ENCODE data around the gene PSMC4. TPM values are rescaled to one million over a fixed set of nuclear protein-coding genes. Genes with fewer than 3 reads are reported as not detected.

The PSMC4 gene
- total RNA-seq, 4 donors from 2014 or later: 59.4 to 162 (median 67.2) TPM

- Histone ChIP-seq H3K9me3 (peaks cover 0 to 12% of the 10 kb centered on the region in 2 donors), H3K36me3 (no peaks in the 10 kb centered on the region), H3K4me3 (no peak overlapping the region), H3K27me3 (no peaks in the 10 kb centered on the region), H3K4me1 (no peaks in the 10 kb centered on the region), H3K27ac (no peak overlapping the region)
- TF ChIP-seq POLR2A (IDR thresholded peaks at IDR 0.05): no peak
- TF ChIP-seq CTCF (IDR thresholded peaks at IDR 0.05): no peak
- intact Hi-C loops (cut with DNase I; ENCODE audit: low total_unique reads): no loop called here
- DNase-seq: no peak
Measured at GRCh38 chr19:40009674-40010073, 38.7 kb downstream of the PSMC4 start.

- peaks cover 0 to 40% of the 10 kb centered on the region in 2 donors for H3K9me3 ChIP-seq
- H3K27ac ChIP-seq: no peak overlapping the region
- intact Hi-C loops (cut with DNase I; ENCODE audit: low total_unique reads): no loop called here
- H3K36me3 ChIP-seq: no peaks in the 10 kb centered on the region
- no peaks in the 10 kb centered on the region for H3K4me1 ChIP-seq
- H3K27me3 ChIP-seq: no peaks in the 10 kb centered on the region
- no peak overlapping the region for H3K4me3 ChIP-seq
- TF ChIP-seq CTCF (IDR thresholded peaks at IDR 0.05) (no peak), POLR2A (IDR thresholded peaks at IDR 0.05) (no peak)
- DNase-seq: no peak
Measured at GRCh38 chr19:40013991-40014390, 43.0 kb downstream of the PSMC4 start.

- no peak for DNase-seq
- Histone ChIP-seq H3K4me3 (no peak overlapping the region), H3K4me1 (no peaks in the 10 kb centered on the region), H3K36me3 (no peaks in the 10 kb centered on the region), H3K27ac (no peak overlapping the region), H3K9me3 (peaks cover 0 to 27% of the 10 kb centered on the region in 2 donors), H3K27me3 (no peaks in the 10 kb centered on the region)
- TF ChIP-seq POLR2A (IDR thresholded peaks at IDR 0.05) (no peak), CTCF (IDR thresholded peaks at IDR 0.05) (no peak)
- intact Hi-C loops (cut with DNase I; ENCODE audit: low total_unique reads): no loop called here
Measured at GRCh38 chr19:40023969-40024368, 53.0 kb downstream of the PSMC4 start.

- TF ChIP-seq POLR2A (IDR thresholded peaks at IDR 0.05) (no peak), CTCF (IDR thresholded peaks at IDR 0.05) (no peak)
- H3K27me3 ChIP-seq: no peaks in the 10 kb centered on the region
- H3K4me3 ChIP-seq: no peak overlapping the region
- intact Hi-C loops (cut with DNase I; ENCODE audit: low total_unique reads): no loop called here
- DNase-seq: no peak
- no peaks in the 10 kb centered on the region for H3K36me3 ChIP-seq
- H3K4me1 ChIP-seq: no peaks in the 10 kb centered on the region
- H3K27ac ChIP-seq: no peak overlapping the region
- H3K9me3 ChIP-seq: peaks cover 0 to 45% of the 10 kb centered on the region in 2 donors
Measured at GRCh38 chr19:40025938-40026596, 55.1 kb downstream of the PSMC4 start.

GRCh38 chr19:40026597-40026970, 55.6 kb downstream of the PSMC4 start:
- TF ChIP-seq CTCF (IDR thresholded peaks at IDR 0.05) (no peak), POLR2A (IDR thresholded peaks at IDR 0.05) (no peak)
- intact Hi-C loops (cut with DNase I; ENCODE audit: low total_unique reads): no loop called here
- no peaks in the 10 kb centered on the region for H3K36me3 ChIP-seq
- no peak overlapping the region for H3K27ac ChIP-seq
- no peak overlapping the region for H3K4me3 ChIP-seq
- no peak for DNase-seq
- H3K4me1 ChIP-seq: no peaks in the 10 kb centered on the region
- H3K27me3 ChIP-seq: no peaks in the 10 kb centered on the region
- H3K9me3 ChIP-seq: peaks cover 0 to 50% of the 10 kb centered on the region in 2 donors

Other genes with a start within 250 kb of the PSMC4 start
- not detected for gene CLC, start 233.1 kb upstream of the PSMC4 start, total RNA-seq
- not detected for gene LEUTX, start 192.3 kb upstream of the PSMC4 start, total RNA-seq
- gene DYRK1B, start 137.0 kb upstream of the PSMC4 start, total RNA-seq: 10 to 100 TPM in 2 of 4 donors, 1 to 10 TPM in 2; 1.3 to 15.0 (median 10.1) TPM
- gene FBL, start 124.8 kb upstream of the PSMC4 start, total RNA-seq: 100 to 1,000 TPM in 3 of 4 donors, 10 to 100 TPM in 1; 71.7 to 327 (median 277) TPM
- 10 to 100 TPM in 3 of 4 donors, 1 to 10 TPM in 1; 3.8 to 34.7 (median 11.4) TPM for gene FCGBP, start 36.5 kb upstream of the PSMC4 start, total RNA-seq
- gene ZNF546, start 25.9 kb downstream of the PSMC4 start, total RNA-seq: 10 to 100 TPM in 1 of 4 donors, 1 to 10 TPM in 3; 1.0 to 18.9 (median 6.3) TPM
- gene ZNF780B, start 85.1 kb downstream of the PSMC4 start, total RNA-seq: 10 to 100 TPM in 2 of 4 donors, 1 to 10 TPM in 2; 8.2 to 48.3 (median 18.2) TPM
- gene ZNF780A, start 119.8 kb downstream of the PSMC4 start, total RNA-seq: 10 to 100 TPM in 3 of 4 donors, 1 to 10 TPM in 1; 9.4 to 52.9 (median 18.5) TPM
- gene MAP3K10, start 220.3 kb downstream of the PSMC4 start, total RNA-seq: 10 to 100 TPM in 1 of 4 donors, 1 to 10 TPM in 3; 1.0 to 29.0 (median 3.1) TPM
- gene TTC9B, start 247.2 kb downstream of the PSMC4 start, total RNA-seq: not detected